ENCODE data around the gene DCHS1. TPM values are rescaled to one million over a fixed set of nuclear protein-coding genes. Genes with fewer than 3 reads are reported as not detected.

DCHS1 gene
- total RNA-seq, 1 donor from 2014 or later, result 15.5 TPM

DNA sequence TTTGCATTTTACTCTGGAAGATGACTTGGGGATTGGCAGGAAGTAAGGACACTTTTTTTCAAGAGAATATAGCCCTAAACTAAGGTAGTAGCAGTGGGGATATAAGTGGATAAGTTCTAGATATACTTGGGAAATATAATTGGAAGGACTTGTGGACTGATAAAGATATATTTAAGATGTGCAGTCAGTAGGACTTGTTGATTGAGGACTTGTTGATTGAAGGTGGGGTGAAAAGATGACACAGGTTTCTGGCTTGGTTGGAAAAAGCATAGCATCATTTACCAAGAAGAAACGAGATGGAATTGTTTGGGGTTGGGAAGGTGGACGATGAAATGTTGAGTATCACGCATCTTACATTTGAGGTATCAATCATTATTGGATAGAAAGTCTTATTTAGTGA, 42.1 kb downstream of the DCHS1 start:
- Histone ChIP-seq H3K36me3 (ENCODE audit: control insufficient read depth, insufficient read depth, low read length) (peaks cover 4% of the 10 kb centered on the region), H3K4me3 (ENCODE audit: low read depth, low read length) (no peak overlapping the region), H3K27me3 (ENCODE audit: control insufficient read depth, insufficient read depth, low read length) (no peaks in the 10 kb centered on the region)
- no peak for DNase-seq (ENCODE audit: low read depth)
- TF ChIP-seq, protein P1, sequence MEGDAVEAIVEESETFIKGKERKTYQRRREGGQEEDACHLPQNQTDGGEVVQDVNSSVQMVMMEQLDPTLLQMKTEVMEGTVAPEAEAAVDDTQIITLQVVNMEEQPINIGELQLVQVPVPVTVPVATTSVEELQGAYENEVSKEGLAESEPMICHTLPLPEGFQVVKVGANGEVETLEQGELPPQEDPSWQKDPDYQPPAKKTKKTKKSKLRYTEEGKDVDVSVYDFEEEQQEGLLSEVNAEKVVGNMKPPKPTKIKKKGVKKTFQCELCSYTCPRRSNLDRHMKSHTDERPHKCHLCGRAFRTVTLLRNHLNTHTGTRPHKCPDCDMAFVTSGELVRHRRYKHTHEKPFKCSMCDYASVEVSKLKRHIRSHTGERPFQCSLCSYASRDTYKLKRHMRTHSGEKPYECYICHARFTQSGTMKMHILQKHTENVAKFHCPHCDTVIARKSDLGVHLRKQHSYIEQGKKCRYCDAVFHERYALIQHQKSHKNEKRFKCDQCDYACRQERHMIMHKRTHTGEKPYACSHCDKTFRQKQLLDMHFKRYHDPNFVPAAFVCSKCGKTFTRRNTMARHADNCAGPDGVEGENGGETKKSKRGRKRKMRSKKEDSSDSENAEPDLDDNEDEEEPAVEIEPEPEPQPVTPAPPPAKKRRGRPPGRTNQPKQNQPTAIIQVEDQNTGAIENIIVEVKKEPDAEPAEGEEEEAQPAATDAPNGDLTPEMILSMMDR (IDR thresholded peaks at IDR 0.05; ENCODE audit: insufficient read depth, low read length, poor library complexity, severe bottlenecking), result no peak

GRCh38 chr11:6612213-6613041, 43.2 kb downstream of the DCHS1 start, which contains the start of gene TAF10:
Gene TAF10 (minus strand): TSS chr11:6612216. CDS start chr11:6612189, 27 bp downstream.
- Histone ChIP-seq H3K4me3 (ENCODE audit: low read depth, low read length) (peak within 1 kb of the TSS; percentile 85), H3K36me3 (ENCODE audit: control insufficient read depth, insufficient read depth, low read length) (peaks cover 7% of the 10 kb centered on the region), H3K27me3 (ENCODE audit: control insufficient read depth, insufficient read depth, low read length) (no peaks in the 10 kb centered on the region)
- TF ChIP-seq, protein P1 (IDR thresholded peaks at IDR 0.05; ENCODE audit: insufficient read depth, low read length, poor library complexity, severe bottlenecking), result peak; percentile 65
- DNase-seq (ENCODE audit: low read depth), result peak; percentile 79

GRCh38 chr11:6611963-6612212, 43.7 kb downstream of the DCHS1 start:
- no peaks in the 10 kb centered on the region for H3K27me3 ChIP-seq (ENCODE audit: control insufficient read depth, insufficient read depth, low read length)
- peak overlapping the region; percentile 85 for H3K4me3 ChIP-seq (ENCODE audit: low read depth, low read length)
- H3K36me3 ChIP-seq (ENCODE audit: control insufficient read depth, insufficient read depth, low read length), result peaks cover 7% of the 10 kb centered on the region
- TF ChIP-seq, protein P1 (IDR thresholded peaks at IDR 0.05; ENCODE audit: insufficient read depth, low read length, poor library complexity, severe bottlenecking), result no peak
- no peak for DNase-seq (ENCODE audit: low read depth)

DNA sequence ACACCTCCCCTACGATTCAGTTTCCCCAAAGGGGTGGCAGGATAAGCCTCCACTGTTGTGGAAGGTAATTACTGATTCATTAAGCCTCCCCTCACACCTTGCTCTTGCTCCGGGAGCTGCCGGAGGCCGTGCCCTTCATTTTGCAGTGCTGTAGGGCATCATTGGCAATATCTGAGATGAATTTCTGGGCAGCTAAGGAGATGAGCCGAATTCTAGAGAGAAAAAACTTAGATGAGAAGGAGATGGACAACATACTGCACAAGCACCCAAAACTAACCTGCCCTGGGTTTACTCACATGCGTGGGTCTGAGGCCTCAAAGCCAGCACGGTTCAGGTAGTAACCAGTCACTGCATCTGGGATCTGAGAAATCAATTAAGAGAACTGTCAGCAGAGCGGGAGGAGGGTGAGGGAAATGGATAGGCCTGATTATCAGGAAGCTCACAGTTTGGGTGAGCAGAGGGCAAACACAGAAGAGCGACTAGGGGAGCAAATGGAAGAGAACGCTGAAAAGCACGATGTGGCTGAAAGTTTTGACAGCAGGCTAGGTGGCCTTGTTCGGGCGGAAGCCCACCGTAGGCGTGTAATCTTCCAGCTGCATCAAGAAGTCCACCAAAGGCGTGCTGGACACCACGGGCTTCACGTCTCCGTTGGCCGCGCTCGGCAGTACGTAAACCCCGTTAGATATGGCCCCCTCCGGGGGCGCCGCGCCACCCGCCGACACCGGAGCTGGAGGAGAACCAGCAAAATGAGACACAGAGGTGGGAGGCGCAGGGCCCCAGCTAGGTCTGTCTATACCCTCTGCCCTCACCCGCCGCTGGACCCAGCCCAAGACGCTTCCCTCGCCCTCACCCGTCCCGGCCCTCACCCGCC, 44.3 kb downstream of the DCHS1 start:
- Histone ChIP-seq H3K27me3 (ENCODE audit: control insufficient read depth, insufficient read depth, low read length) (no peaks in the 10 kb centered on the region), H3K36me3 (ENCODE audit: control insufficient read depth, insufficient read depth, low read length) (peaks cover 7% of the 10 kb centered on the region), H3K4me3 (ENCODE audit: low read depth, low read length) (peak overlapping the region; percentile 85)
- TF ChIP-seq, protein P1 (IDR thresholded peaks at IDR 0.05; ENCODE audit: insufficient read depth, low read length, poor library complexity, severe bottlenecking), result no peak
- no peak for DNase-seq (ENCODE audit: low read depth)

DNA sequence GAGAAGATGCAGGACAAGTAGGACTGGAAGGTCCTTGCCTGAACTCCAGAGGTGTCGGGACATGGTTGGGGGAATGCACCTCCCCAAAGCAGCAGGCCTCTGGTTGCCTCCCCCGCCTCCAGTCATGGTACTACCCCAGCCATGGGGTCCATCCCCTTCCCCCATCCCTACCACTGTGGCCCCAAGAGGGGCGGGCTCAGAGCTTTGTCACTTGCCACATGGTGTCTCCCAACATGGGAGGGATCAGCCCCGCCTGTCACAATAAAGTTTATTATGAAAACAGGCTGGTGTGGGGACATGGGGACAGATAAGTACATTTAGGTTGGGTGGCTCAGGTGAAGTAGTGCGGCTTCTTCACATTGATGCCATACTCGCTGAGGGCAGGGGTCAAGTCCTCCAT, 45.0 kb downstream of the DCHS1 start:
- peaks cover 6% of the 10 kb centered on the region for H3K36me3 ChIP-seq (ENCODE audit: control insufficient read depth, insufficient read depth, low read length)
- no peak for DNase-seq (ENCODE audit: low read depth)
- H3K27me3 ChIP-seq (ENCODE audit: control insufficient read depth, insufficient read depth, low read length), result no peaks in the 10 kb centered on the region
- TF ChIP-seq, protein P1 (IDR thresholded peaks at IDR 0.05; ENCODE audit: insufficient read depth, low read length, poor library complexity, severe bottlenecking), result no peak
- H3K4me3 ChIP-seq (ENCODE audit: low read depth, low read length), result no peak overlapping the region

All from kidney epithelial cell (primary cell).